Fibroblast of villous mesenchyme (primary cell): ENCODE data around the gene XRCC6. TPM values are rescaled to one million over a fixed set of nuclear protein-coding genes. Genes with fewer than 3 reads are reported as not detected.
"Not testable (repeated sequence)": the region's sequence is repeated elsewhere in the genome, so short reads cannot be mapped to it uniquely, and the experiment has no call there.

Experiments used
- DNase-seq: peaks from one replicate; pipeline ENCODE4 v3.0.0-alpha.2; 2010; ENCODE audit warnings: low read depth
- H3K4me3 ChIP-seq: 2 replicates; pipeline ENCODE4 v1.5.1; 2011; ENCODE audit warnings: low read depth, mild to moderate bottlenecking, low read length
- CTCF ChIP-seq: IDR thresholded peaks from 2 replicates; pipeline ENCODE4 v1.5.1; 2012; ENCODE audit warnings: low read depth, mild to moderate bottlenecking, low read length; ENCODE audit not compliant: insufficient read depth
- total RNA-seq: library from RNA; depleted of rRNA; stranded (reverse); fragments of >200 nt; gene quantifications from 2 replicates; pipeline ENCODE4 v1.2.3, GENCODE V29; 2012

Gene XRCC6
- total RNA-seq, 1 donor = 350 TPM

GRCh38 chr22:41668971-41669911, 48.1 kb downstream of the XRCC6 start:
- DNase-seq = peak; percentile 76
- H3K4me3 ChIP-seq = no peak overlapping the region
- no peak for TF ChIP-seq CTCF

DNA sequence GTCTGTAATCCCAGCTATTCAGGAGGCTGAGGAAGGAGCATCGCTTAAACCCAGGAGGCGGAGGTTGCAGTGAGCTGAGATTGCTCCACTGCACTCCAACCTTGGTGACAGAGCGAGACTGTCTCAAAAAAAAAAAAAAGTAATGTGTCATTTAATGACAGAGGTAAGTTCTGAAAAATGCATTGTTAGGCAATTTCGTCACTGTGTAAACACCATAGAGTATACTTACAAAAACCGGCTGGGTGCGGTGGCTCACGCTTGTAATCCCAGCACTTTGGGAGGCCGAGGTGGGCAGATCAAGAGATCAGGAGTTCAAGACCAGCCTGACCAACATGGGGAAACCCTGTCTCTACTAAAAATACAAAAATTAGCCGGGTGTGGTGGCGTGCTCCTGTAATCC, 51.0 kb downstream of the XRCC6 start:
- H3K4me3 ChIP-seq, DNase-seq: not testable (repeated sequence)

DNA sequence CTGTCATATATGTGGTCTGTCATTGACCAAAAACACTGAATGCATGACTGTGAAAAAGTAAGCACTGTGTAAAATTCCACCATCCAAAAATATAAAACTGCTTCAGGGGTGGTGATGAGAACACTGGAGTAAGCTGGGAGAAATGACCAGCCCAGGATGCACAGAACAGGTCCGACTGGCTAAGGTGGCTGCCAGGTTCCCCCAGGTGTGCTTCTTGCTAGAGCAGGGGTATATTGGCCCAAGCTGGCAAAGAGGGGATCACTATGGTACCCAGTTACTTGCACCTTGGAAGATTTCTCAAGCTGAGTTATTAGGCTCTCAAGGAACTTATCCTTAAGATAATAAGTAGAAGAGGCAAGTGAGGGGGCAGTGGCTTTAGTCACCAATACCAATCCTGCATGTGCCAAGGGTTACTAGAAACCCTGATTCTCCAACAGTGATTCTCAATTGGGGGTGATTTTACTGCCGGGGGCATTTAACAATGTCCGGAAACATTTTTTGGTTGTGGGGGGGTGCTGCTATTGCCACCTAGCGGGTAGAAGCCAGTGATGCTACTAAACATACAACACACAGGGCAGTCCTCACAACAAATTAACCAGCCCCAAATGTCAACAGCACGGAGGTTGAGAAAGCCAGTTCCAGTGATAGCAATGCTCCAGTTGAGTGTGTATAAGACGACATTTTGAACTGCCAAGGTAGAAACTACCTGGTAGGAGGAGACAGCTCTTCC, 51.9 kb downstream of the XRCC6 start:
- H3K4me3 ChIP-seq = no peak overlapping the region
- TF ChIP-seq CTCF = peak; percentile 51
- peak; percentile 14 for DNase-seq

- no peak for DNase-seq
- H3K4me3 ChIP-seq = no peak overlapping the region
- no peak for TF ChIP-seq CTCF
These were observed 53.8 kb downstream of the XRCC6 start for GRCh38 chr22:41674846-41675340.

DNA sequence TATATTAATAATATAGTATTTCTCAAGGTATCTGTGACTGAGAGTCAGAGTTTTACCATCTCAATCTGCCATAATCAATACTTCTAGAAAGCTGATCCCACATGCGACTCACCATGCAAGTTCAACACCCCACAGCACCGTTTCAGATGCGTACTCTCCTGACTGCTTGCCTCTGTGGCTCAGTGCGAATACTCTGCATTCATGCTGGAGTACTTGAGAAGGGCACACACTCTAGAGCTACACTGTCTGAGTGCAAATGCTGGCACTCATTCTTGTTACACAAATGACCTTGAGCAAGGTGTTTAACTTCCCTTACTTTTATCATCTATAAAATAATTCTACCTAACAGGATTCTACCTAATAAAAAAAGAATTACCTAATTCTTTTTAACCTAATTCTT, 55.0 kb downstream of the XRCC6 start:
- no peak overlapping the region for H3K4me3 ChIP-seq
- no peak for TF ChIP-seq CTCF

GRCh38 chr22:41681616-41682015, 60.5 kb downstream of the XRCC6 start:
- H3K4me3 ChIP-seq = peak overlapping the region; percentile 67
- TF ChIP-seq CTCF = no peak
- DNase-seq = peak; percentile 21

More for the DNA sequence above, 55.0 kb downstream of the XRCC6 start:
- DNase-seq = no peak
